NCI-H748 (cell line): ENCODE data around the gene ZBTB12.
"Not testable (repeated sequence)": the region's sequence is repeated elsewhere in the genome, so short reads cannot be mapped to it uniquely, and the experiment has no call there.

Experiments
- DNase-seq: peaks from one replicate; lab custom pipeline; 2025; ENCODE audit not compliant: unreplicated experiment; lab: John Stamatoyannopoulos, UW

Gene ZBTB12

DNA sequence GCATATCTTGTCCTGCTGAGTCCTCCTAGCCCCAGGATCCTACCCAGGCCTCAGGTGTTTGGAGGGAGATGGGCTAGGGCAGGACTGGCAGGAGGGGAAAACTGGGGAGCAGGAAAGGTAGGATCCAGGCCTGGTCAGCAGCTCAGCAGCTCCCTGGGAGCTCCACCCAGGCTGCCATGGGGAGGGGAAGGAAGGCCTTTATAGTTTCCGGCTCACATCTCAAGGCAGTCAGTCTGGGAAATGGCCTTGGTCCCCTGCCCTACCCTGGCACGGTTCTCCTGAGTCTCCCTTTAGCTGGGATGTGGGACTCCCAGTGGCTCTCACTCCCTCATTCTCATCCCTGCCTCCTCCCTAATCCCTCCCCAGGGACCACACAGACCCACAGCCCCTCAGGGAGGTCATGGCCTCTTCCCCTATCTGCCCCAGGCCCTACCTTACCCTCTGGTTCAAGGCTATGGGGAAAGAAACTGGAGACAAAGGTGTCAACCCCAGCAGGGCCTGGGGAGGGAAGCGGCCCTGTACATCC is 24.7 kb downstream of the ZBTB12 start:
- no peak for DNase-seq

DNA sequence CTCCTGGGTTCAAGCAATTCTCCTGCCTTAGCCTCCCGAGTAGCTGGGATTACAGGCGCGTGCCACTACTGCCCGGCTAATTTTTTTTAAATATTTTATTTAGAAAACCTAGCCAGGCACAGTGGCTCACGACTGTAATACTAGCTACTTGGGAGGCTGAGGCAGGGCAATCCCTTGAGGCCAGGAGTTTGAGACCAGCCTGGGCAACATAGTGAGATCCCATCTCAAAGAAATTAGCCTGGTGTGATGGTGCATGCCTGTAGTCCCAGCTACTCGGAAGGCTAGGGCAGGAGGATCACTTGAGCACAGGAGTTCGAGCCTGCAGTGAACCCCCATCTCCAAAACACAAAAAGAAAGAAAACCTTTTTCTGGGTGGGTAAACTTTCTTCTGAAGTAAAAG is 25.5 kb downstream of the ZBTB12 start:
- DNase-seq: no peak

DNA sequence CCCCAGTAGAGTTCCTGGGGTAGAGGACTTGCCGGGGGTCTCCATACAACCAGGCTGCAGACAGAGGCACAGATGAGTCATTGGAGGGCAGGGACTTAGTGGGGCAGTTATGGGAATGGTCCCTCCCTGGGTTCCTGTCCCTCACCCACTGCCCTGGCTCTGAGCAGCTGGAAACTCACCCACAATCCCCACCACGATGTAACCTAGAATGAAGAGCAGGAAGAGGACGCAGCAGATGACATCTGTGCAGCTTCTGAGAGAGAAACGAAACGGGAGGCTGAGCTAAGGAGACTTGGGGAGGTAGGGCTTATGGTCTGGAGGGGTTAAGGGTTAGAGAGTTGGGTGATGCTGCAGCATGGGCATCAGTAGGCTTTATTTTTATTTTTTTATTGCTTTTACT is 26.0 kb downstream of the ZBTB12 start:
- DNase-seq: no peak

DNA sequence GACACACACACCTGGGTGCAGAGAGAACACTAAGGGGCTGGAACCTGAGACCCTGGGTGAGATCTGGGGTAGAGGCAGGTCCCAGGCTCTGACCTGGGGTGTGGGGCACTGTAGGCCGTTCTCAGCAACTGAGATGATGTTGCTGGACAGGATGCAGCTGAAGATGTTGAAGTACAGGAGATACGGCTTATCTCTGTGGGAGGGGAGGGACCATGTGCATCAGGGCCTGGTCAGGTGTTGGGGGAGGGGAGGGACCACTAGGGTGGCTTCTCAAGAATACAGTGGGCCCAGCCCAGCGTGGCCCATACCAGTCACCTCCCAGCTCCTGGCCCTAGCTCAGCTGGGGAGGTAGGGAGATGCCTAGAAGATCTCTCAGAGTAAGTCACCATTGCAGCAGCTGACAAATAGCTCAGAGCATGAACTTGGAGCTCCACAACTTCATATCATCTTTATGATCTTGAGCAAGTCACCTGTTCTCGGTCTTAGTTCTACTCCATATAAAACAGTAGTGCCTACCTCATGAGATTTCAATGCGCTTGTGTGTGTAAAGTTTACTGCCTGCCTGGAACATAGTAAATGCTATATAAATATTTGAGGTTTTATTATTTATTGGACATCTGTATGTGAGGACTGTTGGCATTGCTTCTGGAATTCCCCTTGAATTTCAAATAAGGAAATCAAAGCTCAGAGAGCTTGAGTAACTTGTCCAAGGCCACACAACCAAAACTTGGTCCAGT is 26.9 kb downstream of the ZBTB12 start:
- DNase-seq: no peak

DNA sequence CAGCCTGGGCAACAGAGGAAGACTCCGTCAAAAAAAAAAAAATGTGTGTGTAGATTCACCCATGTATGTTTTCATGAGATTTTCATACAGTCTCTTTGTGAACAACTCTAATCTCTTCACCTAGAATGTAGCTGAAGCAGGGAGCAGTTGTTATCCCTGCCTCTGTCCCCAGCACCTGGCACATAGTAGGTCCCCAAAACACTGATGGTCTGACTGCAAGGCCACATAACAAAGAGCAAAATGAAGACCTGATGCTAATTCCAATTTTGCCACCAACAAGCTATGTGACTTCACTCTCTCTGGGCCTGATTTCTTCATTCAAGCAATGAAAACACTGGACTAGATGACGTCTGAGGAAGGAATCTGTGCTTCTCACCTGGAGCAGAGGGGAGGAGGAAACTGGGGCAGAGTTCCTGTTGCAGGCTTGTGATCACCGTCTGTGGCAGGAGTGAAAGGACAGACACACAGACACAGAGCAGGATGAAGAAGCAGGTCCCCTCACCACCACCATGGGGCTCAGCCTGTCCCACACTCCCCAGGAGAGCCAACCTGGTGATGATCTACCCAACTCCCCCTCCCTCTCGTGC is 27.7 kb downstream of the ZBTB12 start:
- DNase-seq: no peak

DNA sequence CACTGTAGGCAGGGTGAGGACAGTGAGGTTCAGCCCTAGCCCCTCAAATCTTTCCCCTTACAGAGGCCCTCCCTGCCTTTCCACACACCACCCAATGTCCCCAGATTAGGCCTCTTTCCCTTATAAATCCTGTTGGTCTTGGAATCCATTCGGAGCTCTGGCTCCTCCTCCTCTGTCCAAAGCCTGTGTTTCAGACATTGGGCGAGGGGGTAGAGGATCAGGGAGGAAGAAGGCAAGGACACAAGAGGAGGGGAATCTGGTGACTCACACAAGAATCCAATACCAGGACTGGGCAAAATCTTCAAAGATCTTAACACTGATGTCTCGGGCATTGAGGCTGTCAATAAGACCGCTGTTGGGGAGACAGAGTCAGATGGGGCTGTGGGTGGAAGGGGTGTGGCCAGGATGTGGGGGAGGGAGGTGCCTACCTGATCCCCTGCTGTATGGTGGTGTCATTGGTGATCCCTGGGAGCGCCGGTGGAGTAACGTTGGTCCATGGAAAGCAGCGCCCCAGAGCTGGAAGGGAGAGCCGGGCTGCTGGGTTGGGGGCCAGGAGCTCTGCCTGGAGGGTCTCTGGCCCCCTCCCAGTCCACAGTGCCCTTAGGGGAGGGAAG is 30.7 kb downstream of the ZBTB12 start:
- DNase-seq: no peak

DNA sequence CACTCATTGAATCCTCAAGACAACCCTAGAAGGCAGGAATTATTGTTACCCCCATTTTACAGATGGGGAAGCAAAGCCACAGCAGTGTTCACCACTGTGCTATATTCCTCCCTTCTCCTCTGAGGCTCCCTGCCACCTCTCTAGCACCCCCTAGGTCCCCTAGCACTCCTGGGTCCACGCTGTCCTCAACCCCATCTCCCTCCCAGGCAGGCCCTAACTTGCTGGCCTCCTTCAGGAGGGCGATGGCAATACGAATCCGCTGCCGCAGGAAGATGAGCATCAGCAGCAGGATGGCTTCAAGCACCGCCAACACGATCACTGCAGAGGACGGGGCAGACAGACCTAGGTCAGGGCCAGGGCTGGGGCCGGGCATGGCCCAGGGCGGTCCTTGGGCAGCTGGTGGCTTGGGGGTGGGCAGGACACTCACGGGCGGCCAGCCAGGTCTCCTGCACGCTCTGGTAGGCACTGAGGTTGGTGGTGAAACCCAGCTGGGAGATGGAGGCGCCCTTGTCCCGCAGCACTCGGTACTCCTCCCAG is 31.4 kb downstream of the ZBTB12 start:
- no peak for DNase-seq

DNA sequence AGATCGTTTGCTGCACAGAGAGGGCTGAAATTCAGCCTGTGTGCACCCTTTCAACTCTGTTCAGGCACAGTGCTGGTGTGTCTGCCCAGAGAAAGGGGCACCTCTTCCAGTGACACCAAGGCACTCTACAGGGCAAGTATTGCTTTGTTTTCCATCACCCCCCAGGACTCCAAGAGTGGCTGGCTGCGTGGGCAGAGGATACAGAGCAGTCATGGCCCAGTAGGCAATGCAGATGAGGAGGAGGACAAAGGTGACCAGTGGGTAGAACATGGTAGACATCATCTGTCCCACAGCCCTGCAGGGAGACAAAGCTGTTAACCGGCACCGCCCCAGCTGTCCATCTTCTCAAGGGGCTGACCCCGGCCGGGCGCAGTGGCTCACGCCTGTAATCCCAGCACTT is 32.5 kb downstream of the ZBTB12 start:
- DNase-seq: no peak

DNA sequence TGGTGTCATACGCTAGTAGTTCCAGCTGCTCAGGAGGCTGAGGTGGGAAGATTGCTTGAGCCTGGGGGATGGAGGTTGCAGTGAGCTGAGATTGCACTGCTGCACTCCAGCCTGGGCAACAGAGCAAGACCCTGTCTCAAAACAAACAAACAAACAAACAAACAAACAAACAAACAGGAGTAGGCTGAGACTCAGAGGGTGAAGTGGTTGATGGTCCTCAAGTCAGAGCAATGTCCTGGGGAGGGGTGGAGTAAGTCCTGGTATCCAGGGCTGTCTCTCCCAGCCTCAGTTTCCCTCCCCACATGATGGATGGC is 33.3 kb downstream of the ZBTB12 start:
- not testable (repeated sequence) for DNase-seq

DNA sequence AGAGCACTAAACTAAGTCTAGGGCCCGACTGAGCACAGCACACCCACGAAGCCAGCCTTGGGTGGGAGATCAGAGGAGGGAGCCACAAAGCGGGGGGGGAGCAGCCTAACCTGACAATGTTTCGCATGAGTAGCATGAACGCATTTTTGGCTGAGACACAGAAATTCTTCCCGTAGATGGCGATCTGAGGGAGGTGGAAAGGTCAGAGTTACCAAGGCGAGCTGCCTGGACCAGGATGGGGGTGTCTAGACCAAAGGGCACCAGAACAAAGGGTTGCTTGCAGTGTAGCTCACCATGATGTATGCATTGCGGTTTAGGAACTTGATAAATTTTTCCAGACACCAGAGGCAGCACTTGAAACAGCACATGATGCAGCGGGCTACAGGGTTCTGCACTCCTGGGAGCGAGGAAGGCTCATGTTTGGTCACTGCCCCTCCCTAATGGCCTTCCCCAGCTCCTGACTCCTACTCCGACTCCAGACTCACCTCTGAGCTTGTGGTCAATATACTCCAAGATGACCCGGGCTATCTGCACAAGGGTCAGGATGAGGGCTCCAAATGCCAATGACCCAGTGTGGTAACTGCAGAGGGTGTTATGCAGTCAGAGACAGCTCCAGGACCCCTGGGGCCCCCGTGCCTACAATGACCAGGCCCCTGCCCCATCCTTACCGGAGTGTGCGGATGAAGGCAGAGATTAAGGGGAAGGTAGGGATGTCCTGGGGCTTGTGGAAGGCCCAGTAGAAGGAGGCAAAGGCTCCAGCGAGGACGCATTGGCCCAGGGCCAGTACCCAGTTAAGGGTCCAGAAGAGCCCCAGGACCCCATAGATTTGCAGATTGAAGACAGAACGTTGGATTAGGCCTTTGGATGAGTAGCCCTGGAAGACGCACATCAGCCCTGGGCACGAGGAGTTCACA is 36.4 kb downstream of the ZBTB12 start:
- DNase-seq: no peak

DNA sequence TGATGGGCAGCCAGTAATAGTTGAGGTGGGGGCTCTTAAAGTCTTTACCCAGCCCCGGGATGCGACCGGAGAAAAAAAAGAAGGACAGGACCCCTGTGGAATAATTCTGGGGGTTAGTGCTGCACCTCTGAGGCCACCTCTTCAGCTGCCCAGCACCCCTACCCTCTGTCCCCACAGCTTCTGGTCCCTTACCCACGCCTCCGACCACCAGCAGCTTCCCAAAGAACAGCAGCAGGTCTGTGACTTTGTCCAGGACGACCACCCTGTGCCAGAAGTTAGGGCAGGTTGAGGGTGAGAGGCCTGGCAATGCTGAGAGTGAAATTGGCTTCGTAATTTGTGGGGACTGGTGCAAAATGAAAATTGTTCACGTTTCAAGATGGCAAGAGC is 37.1 kb downstream of the ZBTB12 start:
- DNase-seq: no peak

DNA sequence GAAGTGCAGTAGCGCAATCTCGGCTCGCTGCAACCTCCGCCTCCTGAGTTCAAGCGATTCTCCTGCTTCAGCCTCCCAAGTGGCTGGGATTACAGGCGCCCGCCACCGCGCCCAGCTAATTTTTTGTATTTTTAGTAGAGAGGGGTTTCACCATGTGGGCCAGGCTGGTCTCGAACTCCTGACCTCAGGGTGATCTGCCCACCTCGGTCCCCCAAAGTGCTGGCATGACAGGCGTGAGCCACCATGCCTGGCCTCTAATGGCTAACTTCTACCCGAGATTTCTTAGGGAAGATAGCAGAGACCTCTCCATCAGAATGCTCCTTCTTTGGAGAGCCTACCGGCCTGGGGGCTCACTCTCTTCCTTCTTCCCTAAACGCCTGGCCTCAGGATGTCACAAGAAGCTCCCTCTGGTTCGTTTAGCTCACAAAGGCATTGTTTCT is 37.7 kb downstream of the ZBTB12 start:
- not testable (repeated sequence) for DNase-seq

DNA sequence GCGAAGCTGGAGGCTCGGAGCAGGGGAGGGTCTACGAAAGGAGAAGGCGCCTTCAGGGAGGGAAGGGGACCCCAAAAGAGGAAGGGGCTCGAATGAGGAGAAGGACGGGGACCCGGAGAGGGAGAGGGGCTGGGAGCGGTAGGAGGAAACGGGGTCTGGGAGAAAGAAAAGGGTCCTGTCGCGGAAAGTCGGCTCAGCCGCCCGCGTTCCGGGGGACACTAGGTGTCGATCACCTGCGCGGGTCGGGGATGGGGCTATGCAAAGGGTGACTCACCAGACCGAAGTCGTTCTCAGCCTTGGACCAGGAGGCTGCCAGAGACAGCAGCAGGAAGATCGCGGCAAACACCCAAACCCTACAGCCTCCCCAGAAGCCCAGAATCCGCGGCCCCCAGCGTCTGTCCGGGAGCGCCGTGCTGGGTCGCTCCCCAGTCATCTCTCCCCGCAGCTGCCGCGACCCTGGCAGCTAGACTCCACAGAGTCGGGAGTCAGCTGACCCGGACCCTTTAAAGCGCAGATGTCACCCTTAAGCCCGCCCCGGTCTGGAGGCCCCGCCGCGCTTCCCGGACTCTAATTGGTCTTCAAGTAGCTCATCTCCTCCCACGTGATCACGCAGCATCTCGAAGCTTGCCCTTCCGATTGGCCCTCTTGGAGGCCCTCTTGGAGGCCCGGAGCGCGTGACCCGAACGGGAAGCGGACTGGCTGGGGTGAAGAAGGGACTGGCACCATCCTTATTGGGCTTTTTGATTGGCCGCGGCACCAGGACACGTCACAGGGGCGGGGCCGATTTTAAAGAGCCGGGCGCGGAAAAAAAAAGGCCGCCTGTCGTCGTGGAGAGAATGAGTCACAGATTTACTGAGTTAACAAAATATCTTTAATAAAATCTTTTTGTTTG is 39.3 kb downstream of the ZBTB12 start, which contains the start of gene NEU1:
NEU1 (minus strand) TSS at position 478 of the 892 bp plus-strand sequence; CDS start at position 433, 45 bp downstream.
- peak; percentile 100 for DNase-seq

DNA sequence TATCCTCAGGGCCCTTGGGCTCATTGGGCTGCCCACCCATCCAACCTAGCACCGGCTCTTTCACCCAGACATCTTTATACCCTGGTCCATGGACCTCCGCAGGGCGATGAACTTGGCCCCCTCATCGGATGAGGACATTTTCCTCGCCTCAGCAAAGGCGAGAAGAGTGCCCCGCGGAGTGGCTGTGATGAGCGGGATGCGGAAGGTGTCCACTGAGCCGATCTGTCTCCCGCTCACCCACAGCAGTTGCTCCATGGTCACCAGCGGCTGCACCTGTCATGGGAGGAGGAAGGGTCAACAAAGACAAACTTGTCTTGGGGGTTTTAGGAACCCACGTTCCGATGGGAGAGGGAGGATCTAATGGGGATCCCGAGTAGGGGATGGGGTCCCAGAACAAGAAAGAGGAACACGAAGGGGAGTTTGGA is 40.0 kb downstream of the ZBTB12 start:
- peak; percentile 36 for DNase-seq

DNA sequence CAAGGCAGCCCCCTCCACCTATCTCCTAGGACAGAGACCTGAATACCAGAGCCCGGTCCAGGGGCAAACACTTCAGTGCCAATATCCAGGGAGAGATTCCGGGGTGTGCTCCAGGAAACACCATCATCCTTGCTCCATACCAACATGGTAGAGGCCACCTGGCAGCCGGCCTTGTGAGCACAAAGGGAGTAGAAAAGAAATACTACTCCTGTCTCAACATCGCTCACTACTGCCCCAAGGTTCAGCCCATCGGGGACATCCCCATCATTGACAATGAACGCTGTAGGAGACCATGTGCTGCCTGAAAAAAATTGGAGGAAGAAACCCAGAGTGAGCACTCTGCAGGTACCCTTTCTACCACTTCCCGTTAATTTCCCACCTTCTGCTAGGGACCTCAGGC is 40.7 kb downstream of the ZBTB12 start:
- DNase-seq: no peak

DNA sequence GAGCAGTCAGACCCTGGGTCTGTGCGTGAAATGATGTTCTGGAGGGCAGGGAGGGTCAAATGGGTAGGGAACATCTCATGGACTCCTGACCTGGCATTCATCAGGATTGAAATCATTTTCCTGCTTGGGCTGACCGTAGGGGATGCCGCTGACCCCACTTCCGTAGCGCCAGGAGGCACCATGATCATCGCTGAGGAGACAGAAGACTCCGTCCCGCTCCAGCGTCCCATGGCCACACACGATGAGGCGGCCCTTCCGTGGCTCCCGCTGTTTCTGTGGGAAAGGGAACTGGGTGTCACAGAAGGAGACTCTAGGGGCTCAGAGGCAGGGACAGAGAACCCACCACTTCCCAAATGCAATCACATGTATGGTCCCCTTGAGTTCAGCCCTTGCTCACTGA is 41.5 kb downstream of the ZBTB12 start:
- no peak for DNase-seq

DNA sequence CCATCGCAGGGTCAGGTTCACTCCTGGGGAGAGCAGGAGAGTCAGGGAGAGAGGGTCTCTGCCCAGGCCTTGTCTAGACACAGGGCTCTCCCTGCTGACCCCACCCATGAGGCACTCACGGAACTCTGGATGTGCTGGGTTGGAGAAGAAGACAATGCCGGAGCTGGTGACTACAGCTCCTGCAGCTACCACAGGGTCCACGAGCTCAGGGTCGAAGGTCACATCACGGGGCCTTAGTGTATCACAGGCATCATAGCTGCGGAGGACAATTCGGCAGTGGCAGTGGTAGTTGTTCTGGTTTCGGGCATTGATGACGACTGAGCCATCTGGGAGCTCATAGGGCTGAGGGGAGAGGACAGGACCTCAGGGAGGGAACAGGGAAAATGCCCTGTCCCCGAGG is 42.0 kb downstream of the ZBTB12 start:
- DNase-seq: no peak

DNA sequence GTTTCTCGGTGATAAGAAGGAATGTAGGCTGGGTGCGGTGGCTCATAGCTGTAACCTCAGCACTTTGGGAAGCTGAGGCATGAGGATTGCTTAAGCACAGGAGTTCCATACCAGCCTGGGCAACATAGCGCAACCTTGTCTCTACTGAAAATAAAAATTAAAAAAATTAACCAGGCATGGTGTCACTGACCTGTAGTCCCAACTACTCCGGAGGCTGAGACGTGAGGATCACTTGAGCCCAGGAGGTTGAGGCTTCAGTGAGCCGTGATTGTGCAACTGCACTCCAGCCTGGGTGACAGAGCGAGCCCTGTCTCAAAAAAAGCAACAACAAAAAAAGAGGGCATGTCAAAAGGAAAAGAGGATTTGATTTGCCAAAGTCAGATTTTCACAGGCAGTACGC is 43.2 kb downstream of the ZBTB12 start:
- no peak for DNase-seq

DNA sequence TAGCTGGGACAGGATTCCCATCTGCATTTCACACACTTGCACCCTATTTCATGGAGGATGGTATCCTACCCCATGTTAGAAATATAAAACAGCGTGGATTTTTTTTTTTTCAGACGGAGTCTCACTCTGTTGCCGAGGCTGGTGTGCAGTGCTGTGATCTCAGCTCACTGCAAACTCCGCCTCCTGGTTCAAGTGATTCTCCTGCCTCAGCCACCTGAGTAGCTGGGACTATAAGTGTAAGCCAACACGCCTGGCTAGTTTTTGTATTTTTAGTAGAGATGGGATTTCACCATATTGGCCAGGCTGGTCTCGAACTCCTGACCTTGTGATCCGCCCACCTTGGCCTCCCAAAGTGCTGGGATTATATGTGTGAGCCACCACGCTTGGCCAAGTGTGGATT is 44.1 kb downstream of the ZBTB12 start:
- DNase-seq: not testable (repeated sequence)
